SU-DHL-6 (cell line): ENCODE results near the gene KRTAP10-5.

Source experiments
- EZH2phosphoT487 ChIP-seq: fragments of 200-600 bp; sonication (generic), shearing (Covaris generic); conservative IDR thresholded peaks from 2 replicates; pipeline ENCODE4 v1.6.1; 2018; ENCODE audit warnings: mild to moderate bottlenecking, antibody characterized with exemption, low read length, moderate library complexity, mixed read lengths
- TF ChIP-seq, protein P1 (sequence below): fragments of 200-600 bp; sonication (generic); IDR thresholded peaks from one replicate; pipeline ENCODE4 v1.5.1; 2017; ENCODE audit warnings: antibody characterized with exemption, mild to moderate bottlenecking, low read length, moderate library complexity; ENCODE audit not compliant: insufficient read depth, poor library complexity, severe bottlenecking

DNA sequence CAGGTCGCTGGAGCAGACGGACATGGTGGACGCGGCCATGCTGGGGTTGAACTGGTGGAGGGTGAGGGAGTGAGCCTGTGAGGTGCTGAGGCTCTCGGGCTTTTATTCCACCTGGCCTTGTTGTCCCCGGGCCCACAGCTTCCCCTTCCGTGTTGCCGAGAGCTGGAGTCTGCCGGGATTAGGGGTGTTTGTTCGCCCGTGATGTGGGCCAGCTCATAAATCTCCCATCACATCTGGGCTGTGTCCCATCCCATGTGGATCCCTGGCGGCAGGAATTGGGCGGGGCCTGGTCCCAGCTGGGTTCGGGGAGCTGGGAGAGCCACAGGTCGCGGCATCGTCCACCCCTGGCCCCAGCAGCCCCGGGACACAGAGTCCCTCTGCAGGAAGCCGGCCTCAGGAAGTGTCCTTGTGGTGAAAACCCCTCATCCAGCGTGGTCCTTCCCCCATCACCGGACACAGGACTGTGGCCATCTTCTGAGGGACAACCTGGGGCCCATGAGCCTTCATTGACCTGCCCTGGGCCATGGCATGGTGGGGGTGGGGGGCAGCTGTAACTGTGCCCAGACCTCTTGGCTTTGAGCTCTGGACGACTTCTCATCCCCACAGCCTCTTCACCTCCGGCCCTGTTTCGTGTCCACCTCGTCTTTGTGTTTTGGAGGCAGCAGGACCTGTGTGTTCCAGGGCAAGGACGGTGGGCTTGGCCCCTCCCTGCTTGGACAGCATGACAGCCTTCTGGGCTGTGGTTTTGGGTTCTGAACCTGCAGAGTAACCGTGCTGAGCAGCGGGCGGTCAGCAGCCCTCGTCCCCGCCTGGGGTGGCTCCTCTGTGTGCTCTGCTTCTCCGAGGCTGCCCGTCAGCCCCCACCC lies 12.3 kb upstream of the KRTAP10-5 start, which contains the start of gene KRTAP10-6:
- TF ChIP-seq, protein P1, sequence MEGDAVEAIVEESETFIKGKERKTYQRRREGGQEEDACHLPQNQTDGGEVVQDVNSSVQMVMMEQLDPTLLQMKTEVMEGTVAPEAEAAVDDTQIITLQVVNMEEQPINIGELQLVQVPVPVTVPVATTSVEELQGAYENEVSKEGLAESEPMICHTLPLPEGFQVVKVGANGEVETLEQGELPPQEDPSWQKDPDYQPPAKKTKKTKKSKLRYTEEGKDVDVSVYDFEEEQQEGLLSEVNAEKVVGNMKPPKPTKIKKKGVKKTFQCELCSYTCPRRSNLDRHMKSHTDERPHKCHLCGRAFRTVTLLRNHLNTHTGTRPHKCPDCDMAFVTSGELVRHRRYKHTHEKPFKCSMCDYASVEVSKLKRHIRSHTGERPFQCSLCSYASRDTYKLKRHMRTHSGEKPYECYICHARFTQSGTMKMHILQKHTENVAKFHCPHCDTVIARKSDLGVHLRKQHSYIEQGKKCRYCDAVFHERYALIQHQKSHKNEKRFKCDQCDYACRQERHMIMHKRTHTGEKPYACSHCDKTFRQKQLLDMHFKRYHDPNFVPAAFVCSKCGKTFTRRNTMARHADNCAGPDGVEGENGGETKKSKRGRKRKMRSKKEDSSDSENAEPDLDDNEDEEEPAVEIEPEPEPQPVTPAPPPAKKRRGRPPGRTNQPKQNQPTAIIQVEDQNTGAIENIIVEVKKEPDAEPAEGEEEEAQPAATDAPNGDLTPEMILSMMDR: no peak
- TF ChIP-seq EZH2phosphoT487: no peak
